ENCODE data around the gene PHKB. TPM values are rescaled to one million over a fixed set of nuclear protein-coding genes. Genes with fewer than 3 reads are reported as not detected.

PHKB gene
- total and polyA plus RNA-seq, 2 of the 8 experiments (the other 6 are each of a cell fraction or from before 2014, with no cell fraction given), result 18.6 to 38.3 TPM

- FAIRE-seq, result no peak
- CTCF ChIA-PET (ENCODE audit: partially characterized antibody), result interaction anchor here (0.6 kb wide), 1 partner anchor 685 kb away, joined by 3 read pairs; no protein-coding TSS in a partner anchor
- 87% methylated on average over 3 of the region's 3 CpGs; no CpG with 5 or more reads in 1 of the 2 experiments for WGBS, 2 experiments (ENCODE audit: extremely low coverage in 1 of 2, insufficient coverage in 1 of 2, insufficient read length in 1 of 2, insufficient replicate concordance in 2 of 2, low coverage in 1 of 2, low lambda C conversion rate in 2 of 2, missing lambda C conversion rate in 1 of 2)
- no peak for TF ChIP-seq BRCA1 (IDR thresholded peaks at IDR 0.05; ENCODE audit: low read depth, low read length)
These were observed 131.1 kb downstream of the PHKB start for GRCh38 chr16:47592232-47592631.

More at GRCh38 chr16:47592232-47592631, 131.1 kb downstream of the PHKB start:
- no peak overlapping the region for H2AFZ ChIP-seq (ENCODE audit: low read length)
- no peaks in the 10 kb centered on the region for H3K27me3 ChIP-seq (replicated peaks in 1 of 4; ENCODE audit: control insufficient read depth in 3 of 4, extremely low read depth in 1 of 4, insufficient read depth in 3 of 4, low read length in 3 of 4)
- no peak overlapping the region for H2AK5ac ChIP-seq (ENCODE audit: low read depth, low read length)
- H2BK5ac ChIP-seq (ENCODE audit: low read depth, low read length), result no peak overlapping the region
- no peak overlapping the region for H3K27ac ChIP-seq (ENCODE audit: low read depth, low read length)
- H3K4me1 ChIP-seq (replicated peaks in 1 of 4; ENCODE audit: control insufficient read depth in 3 of 4, insufficient read depth in 4 of 4, low read length in 3 of 4), result no peaks in the 10 kb centered on the region
- H4K5ac ChIP-seq (ENCODE audit: insufficient read length, low read depth, low read length), result no peak overlapping the region
- no peaks in the 10 kb centered on the region for H4K20me1 ChIP-seq (replicated peaks in 1 of 2; ENCODE audit: control insufficient read depth in 1 of 2, insufficient read depth in 2 of 2, low read length in 2 of 2)
- H3K14ac ChIP-seq (ENCODE audit: insufficient read length), result no peak overlapping the region
- no peak overlapping the region for H3K23ac ChIP-seq (ENCODE audit: insufficient read length)
- H2BK15ac ChIP-seq (ENCODE audit: low read length), result no peak overlapping the region
- H4K8ac ChIP-seq (ENCODE audit: extremely low read depth, insufficient read depth, low read length), result no peak overlapping the region
- H3K4me2 ChIP-seq (ENCODE audit: insufficient read depth in 1 of 2, low read depth in 2 of 2, low read length in 2 of 2), result no peak overlapping the region
- no peaks in the 10 kb centered on the region for H3K79me2 ChIP-seq (ENCODE audit: control insufficient read depth in 1 of 2, insufficient read depth in 2 of 2, low read length in 2 of 2)
- no peak overlapping the region for H4K91ac ChIP-seq (replicated peaks; ENCODE audit: insufficient read length, low read length)
- no peak overlapping the region for H3K4me3 ChIP-seq (ENCODE audit: extremely low read depth in 1 of 4, insufficient read depth in 2 of 4, low read depth in 3 of 4, low read length in 4 of 4)
- peaks cover 0 to 7% (median 0%) of the 10 kb centered on the region in 4 experiments; a peak in 3 of 8 replicates for H3K36me3 ChIP-seq (ENCODE audit: control insufficient read depth in 2 of 4, insufficient read depth in 4 of 4, low read length in 3 of 4)
- no peak overlapping the region for H3K56ac ChIP-seq (replicated peaks; ENCODE audit: insufficient read length, low read depth, low read length)
- H3K9me3 ChIP-seq (ENCODE audit: insufficient read depth in 2 of 2, low read depth in 1 of 2, low read length in 1 of 2), result no peaks in the 10 kb centered on the region
- H3K18ac ChIP-seq (ENCODE audit: extremely low read depth, low read length), result no peak overlapping the region
- no peak overlapping the region for H3K4ac ChIP-seq (replicated peaks; ENCODE audit: insufficient read length, low read depth, low read length)
- no peak overlapping the region for H3K9ac ChIP-seq (replicated peaks in 1 of 4; ENCODE audit: extremely low read depth in 1 of 4, low read depth in 3 of 4, low read length in 3 of 4)
- no peak overlapping the region for H2BK12ac ChIP-seq (ENCODE audit: low read depth, low read length)
- POLR2A ChIA-PET (ENCODE audit: partially characterized antibody), result interaction anchor here (0.6 kb wide), 1 partner anchor 654 kb away, joined by 3 read pairs; no protein-coding TSS in a partner anchor
- no peaks in the 10 kb centered on the region for H3K79me1 ChIP-seq (ENCODE audit: low read depth, low read length)
- DNase-seq (ENCODE audit: low read depth in 1 of 2, low spot score in 2 of 2), result no peak
- no peak overlapping the region for H2BK120ac ChIP-seq (replicated peaks; ENCODE audit: low read depth, low read length)
- H2BK20ac ChIP-seq (ENCODE audit: low read length), result no peak overlapping the region
- no peaks in the 10 kb centered on the region for H3K23me2 ChIP-seq (ENCODE audit: low read depth, low read length)

All from H1 (cell line).